Mesendoderm (in vitro differentiated cells): ENCODE measurements around the gene GDE1.
A peak's percentile ranks its signal among the peaks of the same experiment; 100 is the strongest.

Experiments
- DNase-seq: peaks from one replicate; pipeline ENCODE4 v3.0.0; 2013
- H2AK5ac ChIP-seq: 2 replicates; pipeline ENCODE4 v1.6.1; 2013; ENCODE audit warnings: low read length, inconsistent platforms
- H2BK120ac ChIP-seq: 2 replicates; pipeline ENCODE4 v1.6.1; 2013; ENCODE audit warnings: low read depth, mild to moderate bottlenecking, low read length, moderate library complexity, mixed read lengths
- H2BK15ac ChIP-seq: replicated peaks from 2 replicates; pipeline ENCODE4 v1.6.1; 2013; ENCODE audit warnings: low read depth, mild to moderate bottlenecking, moderate library complexity
- H2BK5ac ChIP-seq: 2 replicates; pipeline ENCODE4 v1.6.1; 2013; ENCODE audit warnings: low read length, inconsistent platforms
- H3K18ac ChIP-seq: 2 replicates; pipeline ENCODE4 v1.6.1; 2013; ENCODE audit warnings: mild to moderate bottlenecking, low read length, mixed read lengths
- H3K23ac ChIP-seq: one replicate; pipeline ENCODE4 v1.6.1; 2013; ENCODE audit warnings: low read length
- H3K27ac ChIP-seq: 2 replicates; pipeline ENCODE4 v1.5.1; 2013; ENCODE audit warnings: low read depth, mild to moderate bottlenecking, inconsistent platforms, low read length, moderate library complexity
- H3K27me3 ChIP-seq: 2 replicates; pipeline ENCODE4 v1.6.1; 2013; ENCODE audit warnings: low read length, control low read depth, mild to moderate bottlenecking, inconsistent platforms; ENCODE audit not compliant: insufficient read depth, poor library complexity
- H3K36me3 ChIP-seq: 2 replicates; pipeline ENCODE4 v1.6.1; 2013; ENCODE audit warnings: low read length, inconsistent platforms; ENCODE audit not compliant: control insufficient read depth, insufficient read depth
- H3K4ac ChIP-seq: one replicate; pipeline ENCODE4 v1.6.1; 2013; ENCODE audit warnings: low read depth, mild to moderate bottlenecking, low read length, moderate library complexity
- H3K4me1 ChIP-seq: 2 replicates; pipeline ENCODE4 v1.6.1; 2013; ENCODE audit warnings: low read depth, low read length, inconsistent platforms; ENCODE audit not compliant: control insufficient read depth
- H3K4me2 ChIP-seq: 2 replicates; pipeline ENCODE4 v1.6.1; 2013; ENCODE audit warnings: low read length
- H3K4me3 ChIP-seq: 2 replicates; pipeline ENCODE4 v1.5.1; 2013; ENCODE audit warnings: mild to moderate bottlenecking, low read length
- H3K56ac ChIP-seq: one replicate; pipeline ENCODE4 v1.6.1; 2013; ENCODE audit warnings: low read length
- H3K79me1 ChIP-seq: 2 replicates; pipeline ENCODE4 v1.6.1; 2013; ENCODE audit warnings: low read length, inconsistent platforms
- H3K79me2 ChIP-seq: 2 replicates; pipeline ENCODE4 v1.6.1; 2013; ENCODE audit warnings: mild to moderate bottlenecking, low read length; ENCODE audit not compliant: control insufficient read depth, insufficient read depth
- H3K9ac ChIP-seq: 2 replicates; pipeline ENCODE4 v1.6.1; 2013; ENCODE audit warnings: low read length, inconsistent platforms
- H4K5ac ChIP-seq: one replicate; pipeline ENCODE4 v1.6.1; 2013; ENCODE audit warnings: low read length
- H4K8ac ChIP-seq: one replicate; pipeline ENCODE4 v1.6.1; 2013; ENCODE audit warnings: low read depth, mild to moderate bottlenecking, control low read depth, low read length, moderate library complexity
- WGBS: extraction: QIAGEN DNeasy Blood & Tissue Kit; methylation state at CpG from one replicate; pipeline ENCODE4 v1.1.7; 2013; ENCODE audit warnings: low lambda C conversion rate, missing lambda C conversion rate; ENCODE audit not compliant: insufficient coverage; ENCODE audit errors: extremely low coverage; 5-methylcytosine and 5-hydroxymethylcytosine counted together

Gene GDE1

GRCh38 chr16:19523184-19523558 lies 1.3 kb upstream of the GDE1 start:
- H2BK120ac ChIP-seq: no peak overlapping the region
- no peak overlapping the region for H3K4me2 ChIP-seq
- H3K79me1 ChIP-seq: peaks cover 9% of the 10 kb centered on the region
- peak; percentile 19 for DNase-seq
- H3K4me1 ChIP-seq: peaks cover 15% of the 10 kb centered on the region
- no peak overlapping the region for H3K27ac ChIP-seq
- no peak overlapping the region for H2BK5ac ChIP-seq
- no peak overlapping the region for H4K5ac ChIP-seq
- no peak overlapping the region for H3K4ac ChIP-seq
- no peak overlapping the region for H4K8ac ChIP-seq
- H3K4me3 ChIP-seq: no peak overlapping the region
- no peak overlapping the region for H3K56ac ChIP-seq
- peaks cover 12% of the 10 kb centered on the region for H3K79me2 ChIP-seq
- no peaks in the 10 kb centered on the region for H3K27me3 ChIP-seq
- H3K36me3 ChIP-seq: no peaks in the 10 kb centered on the region
- no peak overlapping the region for H2BK15ac ChIP-seq
- H3K18ac ChIP-seq: peak overlapping the region; percentile 54
- H3K9ac ChIP-seq: no peak overlapping the region
- H2AK5ac ChIP-seq: no peak overlapping the region
- no CpG with 5 or more reads among the region's 18 CpGs for WGBS
- H3K23ac ChIP-seq: no peak overlapping the region

GRCh38 chr16:19522760-19523159 lies 862 bp upstream of the GDE1 start:
- DNase-seq: no peak
- no peak overlapping the region for H3K4me2 ChIP-seq
- peak overlapping the region; percentile 71 for H4K5ac ChIP-seq
- H3K79me1 ChIP-seq: peaks cover 9% of the 10 kb centered on the region
- no peak overlapping the region for H3K18ac ChIP-seq
- no peak overlapping the region for H4K8ac ChIP-seq
- H3K79me2 ChIP-seq: peaks cover 12% of the 10 kb centered on the region
- no CpG with 5 or more reads among the region's 2 CpGs for WGBS
- H3K27ac ChIP-seq: no peak overlapping the region
- H3K56ac ChIP-seq: peak overlapping the region; percentile 73
- no peak overlapping the region for H2AK5ac ChIP-seq
- peak overlapping the region; percentile 75 for H2BK15ac ChIP-seq
- H3K23ac ChIP-seq: no peak overlapping the region
- H3K36me3 ChIP-seq: no peaks in the 10 kb centered on the region
- no peak overlapping the region for H2BK5ac ChIP-seq
- H3K27me3 ChIP-seq: no peaks in the 10 kb centered on the region
- H2BK120ac ChIP-seq: no peak overlapping the region
- H3K4me1 ChIP-seq: peaks cover 15% of the 10 kb centered on the region
- no peak overlapping the region for H3K9ac ChIP-seq
- no peak overlapping the region for H3K4ac ChIP-seq
- no peak overlapping the region for H3K4me3 ChIP-seq

GRCh38 chr16:19522397-19522732 lies 467 bp upstream of the GDE1 start:
- Histone ChIP-seq H3K79me1 (peaks cover 10% of the 10 kb centered on the region), H3K79me2 (peaks cover 12% of the 10 kb centered on the region), H3K36me3 (no peaks in the 10 kb centered on the region), H3K23ac (no peak overlapping the region), H3K27me3 (no peaks in the 10 kb centered on the region), H4K5ac (peak overlapping the region; percentile 97), H4K8ac (no peak overlapping the region), H3K4ac (no peak overlapping the region), H2BK5ac (no peak overlapping the region), H3K27ac (peak overlapping the region; percentile 26), H2AK5ac (no peak overlapping the region), H3K56ac (peak overlapping the region; percentile 80), H2BK120ac (no peak overlapping the region), H3K4me3 (no peak overlapping the region), H3K18ac (no peak overlapping the region), H3K4me2 (peak overlapping the region; percentile 34), H3K4me1 (peaks cover 15% of the 10 kb centered on the region), H3K9ac (peak overlapping the region; percentile 53), H2BK15ac (no peak overlapping the region)
- DNase-seq: no peak
- WGBS: no CpG with 5 or more reads among the region's 5 CpGs

GRCh38 chr16:19520861-19521331 lies 1.0 kb downstream of the GDE1 start:
- Histone ChIP-seq H3K23ac (no peak overlapping the region), H3K18ac (no peak overlapping the region), H3K27me3 (no peaks in the 10 kb centered on the region), H3K36me3 (no peaks in the 10 kb centered on the region), H2BK15ac (no peak overlapping the region), H3K4me2 (peak overlapping the region; percentile 97), H4K8ac (no peak overlapping the region), H2AK5ac (no peak overlapping the region), H3K4me1 (peaks cover 15% of the 10 kb centered on the region), H3K79me1 (peaks cover 10% of the 10 kb centered on the region), H2BK5ac (no peak overlapping the region), H3K79me2 (peaks cover 12% of the 10 kb centered on the region), H2BK120ac (no peak overlapping the region), H3K56ac (peak overlapping the region; percentile 93), H3K4me3 (peak overlapping the region; percentile 33), H3K27ac (no peak overlapping the region), H4K5ac (no peak overlapping the region), H3K9ac (peak overlapping the region; percentile 89), H3K4ac (no peak overlapping the region)
- no CpG with 5 or more reads among the region's 8 CpGs for WGBS
- DNase-seq: peak; percentile 4

- H3K27me3 ChIP-seq: no peaks in the 10 kb centered on the region
- no peak overlapping the region for H2BK15ac ChIP-seq
- no peak overlapping the region for H3K18ac ChIP-seq
- H3K36me3 ChIP-seq: no peaks in the 10 kb centered on the region
- no peak overlapping the region for H3K27ac ChIP-seq
- H3K56ac ChIP-seq: no peak overlapping the region
- no peak overlapping the region for H3K9ac ChIP-seq
- H3K4ac ChIP-seq: no peak overlapping the region
- WGBS: no CpG with 5 or more reads among the region's 2 CpGs
- H2BK5ac ChIP-seq: no peak overlapping the region
- peaks cover 8% of the 10 kb centered on the region for H3K79me1 ChIP-seq
- no peak overlapping the region for H4K5ac ChIP-seq
- peaks cover 9% of the 10 kb centered on the region for H3K79me2 ChIP-seq
- H3K23ac ChIP-seq: no peak overlapping the region
- H2AK5ac ChIP-seq: no peak overlapping the region
- H3K4me3 ChIP-seq: no peak overlapping the region
- H3K4me2 ChIP-seq: no peak overlapping the region
- H3K4me1 ChIP-seq: peaks cover 12% of the 10 kb centered on the region
- no peak overlapping the region for H2BK120ac ChIP-seq
- DNase-seq: no peak
- H4K8ac ChIP-seq: no peak overlapping the region
Measured at GRCh38 chr16:19518388-19518787, 3.5 kb downstream of the GDE1 start.

- no CpG with 5 or more reads among the region's 8 CpGs for WGBS
- Histone ChIP-seq H4K5ac (no peak overlapping the region), H2BK5ac (no peak overlapping the region), H3K18ac (no peak overlapping the region), H2AK5ac (no peak overlapping the region), H3K36me3 (no peaks in the 10 kb centered on the region), H3K27me3 (no peaks in the 10 kb centered on the region), H3K9ac (no peak overlapping the region), H3K56ac (no peak overlapping the region), H2BK15ac (no peak overlapping the region), H3K23ac (no peak overlapping the region), H3K79me2 (peaks cover 9% of the 10 kb centered on the region), H4K8ac (no peak overlapping the region), H3K27ac (no peak overlapping the region), H2BK120ac (no peak overlapping the region), H3K4me2 (no peak overlapping the region), H3K4me1 (peaks cover 9% of the 10 kb centered on the region), H3K79me1 (peaks cover 8% of the 10 kb centered on the region), H3K4me3 (no peak overlapping the region), H3K4ac (no peak overlapping the region)
- no peak for DNase-seq
Measured at GRCh38 chr16:19517424-19518089, 4.3 kb downstream of the GDE1 start.
